ENCODE data around the gene HMGXB3.

DNA sequence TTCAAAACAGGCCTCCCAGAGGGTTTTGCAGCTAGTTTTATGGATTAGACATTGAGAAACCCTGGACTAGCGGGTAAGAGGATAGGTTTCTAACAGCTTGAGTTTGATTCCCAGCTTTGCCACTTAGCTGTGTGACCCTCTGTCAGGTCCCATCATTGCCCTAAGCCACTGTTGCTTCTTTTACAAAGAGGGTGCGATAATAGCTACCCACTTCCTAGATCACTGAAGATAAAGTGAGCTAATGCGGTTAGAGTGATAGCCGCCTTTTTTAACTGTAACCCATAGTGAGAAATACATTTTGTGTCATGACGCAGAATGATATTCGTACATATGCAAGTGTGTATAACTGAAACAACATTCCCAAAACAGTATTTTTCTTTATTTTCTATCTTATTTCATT is 45.5 kb downstream of the HMGXB3 start:
- TF ChIP-seq, protein P1, sequence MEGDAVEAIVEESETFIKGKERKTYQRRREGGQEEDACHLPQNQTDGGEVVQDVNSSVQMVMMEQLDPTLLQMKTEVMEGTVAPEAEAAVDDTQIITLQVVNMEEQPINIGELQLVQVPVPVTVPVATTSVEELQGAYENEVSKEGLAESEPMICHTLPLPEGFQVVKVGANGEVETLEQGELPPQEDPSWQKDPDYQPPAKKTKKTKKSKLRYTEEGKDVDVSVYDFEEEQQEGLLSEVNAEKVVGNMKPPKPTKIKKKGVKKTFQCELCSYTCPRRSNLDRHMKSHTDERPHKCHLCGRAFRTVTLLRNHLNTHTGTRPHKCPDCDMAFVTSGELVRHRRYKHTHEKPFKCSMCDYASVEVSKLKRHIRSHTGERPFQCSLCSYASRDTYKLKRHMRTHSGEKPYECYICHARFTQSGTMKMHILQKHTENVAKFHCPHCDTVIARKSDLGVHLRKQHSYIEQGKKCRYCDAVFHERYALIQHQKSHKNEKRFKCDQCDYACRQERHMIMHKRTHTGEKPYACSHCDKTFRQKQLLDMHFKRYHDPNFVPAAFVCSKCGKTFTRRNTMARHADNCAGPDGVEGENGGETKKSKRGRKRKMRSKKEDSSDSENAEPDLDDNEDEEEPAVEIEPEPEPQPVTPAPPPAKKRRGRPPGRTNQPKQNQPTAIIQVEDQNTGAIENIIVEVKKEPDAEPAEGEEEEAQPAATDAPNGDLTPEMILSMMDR (conservative IDR thresholded peaks at IDR 0.05; ENCODE audit: low read length): no peak
- TF ChIP-seq EZH2phosphoT487 (IDR thresholded peaks at IDR 0.05; ENCODE audit: borderline replicate concordance, low read depth, low read length): no peak
